ENCODE data around the gene SNAPC3. TPM values are rescaled to one million over a fixed set of nuclear protein-coding genes. Genes with fewer than 3 reads are reported as not detected.

SNAPC3 gene
- total and polyA plus RNA-seq, 8 donors = 30.7 to 72.3 (median 60.7) TPM

GRCh38 chr9:15484802-15485201, 62.1 kb downstream of the SNAPC3 start:
- no peak overlapping the region for H3K27ac ChIP-seq
- no peaks in the 10 kb centered on the region for H3K27me3 ChIP-seq
- no peak overlapping the region for H3K4me3 ChIP-seq
- ATAC-seq = no peak
- no peak for DNase-seq
- H3K9me3 ChIP-seq = no peaks in the 10 kb centered on the region
- H3K36me3 ChIP-seq = peaks cover 0 to 44% of the 10 kb centered on the region in 2 donors
- no peaks in the 10 kb centered on the region for H3K4me1 ChIP-seq
- intact Hi-C loops (cut with DNase I) = no loop called here
- no peak for TF ChIP-seq CTCF (IDR thresholded peaks at IDR 0.05)

- intact Hi-C loops (cut with DNase I) = no loop called here
- Histone ChIP-seq H3K27me3 (no peaks in the 10 kb centered on the region), H3K4me1 (no peaks in the 10 kb centered on the region), H3K4me3 (no peak overlapping the region), H3K27ac (no peak overlapping the region), H3K9me3 (no peaks in the 10 kb centered on the region), H3K36me3 (peaks cover 0 to 36% of the 10 kb centered on the region in 2 donors)
- peak in 1 of 2 donors; percentile 32 for TF ChIP-seq CTCF (IDR thresholded peaks at IDR 0.05)
- DNase-seq (peak in 1 of 4 donors; percentile 29), ATAC-seq (peak; percentile 26)
Measured at GRCh38 chr9:15485836-15486666, 63.4 kb downstream of the SNAPC3 start.

GRCh38 chr9:15491950-15492349, 69.3 kb downstream of the SNAPC3 start:
- H3K27me3 ChIP-seq = no peaks in the 10 kb centered on the region
- intact Hi-C loops (cut with DNase I) = no loop called here
- DNase-seq = no peak
- H3K4me3 ChIP-seq = no peak overlapping the region
- H3K36me3 ChIP-seq = peaks cover 0 to 22% of the 10 kb centered on the region in 2 donors
- ATAC-seq = no peak
- no peak for TF ChIP-seq CTCF (IDR thresholded peaks at IDR 0.05)
- H3K4me1 ChIP-seq = no peaks in the 10 kb centered on the region
- no peak overlapping the region for H3K27ac ChIP-seq
- H3K9me3 ChIP-seq = no peaks in the 10 kb centered on the region

GRCh38 chr9:15492485-15493150, 69.9 kb downstream of the SNAPC3 start:
- ATAC-seq (no peak), DNase-seq (no peak)
- intact Hi-C loops (cut with DNase I) = no loop called here
- Histone ChIP-seq H3K36me3 (peaks cover 0 to 20% of the 10 kb centered on the region in 2 donors), H3K27me3 (no peaks in the 10 kb centered on the region), H3K4me1 (no peaks in the 10 kb centered on the region), H3K27ac (no peak overlapping the region), H3K9me3 (no peaks in the 10 kb centered on the region), H3K4me3 (no peak overlapping the region)
- no peak for TF ChIP-seq CTCF (IDR thresholded peaks at IDR 0.05)

- Histone ChIP-seq H3K4me1 (no peaks in the 10 kb centered on the region), H3K36me3 (peaks cover 0 to 14% of the 10 kb centered on the region in 2 donors), H3K27me3 (no peaks in the 10 kb centered on the region), H3K9me3 (no peaks in the 10 kb centered on the region), H3K4me3 (no peak overlapping the region), H3K27ac (no peak overlapping the region)
- TF ChIP-seq CTCF (IDR thresholded peaks at IDR 0.05) = no peak
- DNase-seq = no peak
- intact Hi-C loops (cut with DNase I) = no loop called here
- ATAC-seq = no peak
Measured at GRCh38 chr9:15498246-15498995, 75.7 kb downstream of the SNAPC3 start.

All from left lung (tissue), 10 donors.